Upper lobe of left lung (tissue), 4 donors: Measurements from ENCODE around the gene ADAMTSL2.

Experiments
- POLR2A ChIP-seq, 4 donors: fragments of 450-650 bp; IDR thresholded peaks; one replicate each; pipeline ENCODE4 v1.5.1; 2016 to 2017; ENCODE audit warnings: antibody characterized with exemption in 4 of 4, mild to moderate bottlenecking in 2 of 4
- POLR2AphosphoS5 ChIP-seq, 2 donors: sonication (generic); formaldehyde crosslinking; IDR thresholded peaks; one replicate each; pipeline ENCODE4 v1.5.1; 2017; ENCODE audit warnings: antibody characterized with exemption in 2 of 2
- TF ChIP-seq, protein P1 (sequence below), 6 experiments: fragments of 450-650 bp in 4 of 6; fragments of 200-600 bp in 2 of 6; sonication (generic) in 2 of 6; IDR thresholded peaks; one replicate each; pipeline ENCODE4 v1.5.1; 2016 to 2019; ENCODE audit warnings: antibody characterized with exemption in 6 of 6

DNA sequence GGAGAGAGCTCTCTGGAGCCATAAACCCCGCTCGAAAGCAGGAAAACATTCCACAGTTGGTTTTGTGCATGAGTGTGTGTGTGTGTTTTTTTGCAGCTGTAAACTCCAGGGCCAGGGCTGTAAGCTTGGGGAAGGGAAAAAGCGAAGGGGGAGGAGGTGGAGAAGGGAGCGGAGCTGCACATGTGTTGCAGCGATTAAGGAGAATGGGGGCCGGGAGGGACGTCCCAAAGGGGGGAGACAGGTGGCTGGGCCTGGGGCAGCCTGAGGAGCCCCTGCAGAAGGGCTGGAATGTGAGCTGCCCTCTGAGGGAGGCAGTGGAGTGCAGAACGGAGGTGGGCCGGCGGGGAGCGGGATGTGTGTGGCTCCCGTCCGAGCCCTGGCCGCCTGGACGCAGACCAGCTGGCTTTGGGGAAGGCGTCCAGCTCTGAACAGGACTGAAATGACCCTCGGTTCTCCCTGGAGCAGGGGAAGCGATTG is 7.0 kb upstream of the ADAMTSL2 start:
- TF ChIP-seq POLR2A (IDR thresholded peaks at IDR 0.05): no peak
- TF ChIP-seq, protein P1, sequence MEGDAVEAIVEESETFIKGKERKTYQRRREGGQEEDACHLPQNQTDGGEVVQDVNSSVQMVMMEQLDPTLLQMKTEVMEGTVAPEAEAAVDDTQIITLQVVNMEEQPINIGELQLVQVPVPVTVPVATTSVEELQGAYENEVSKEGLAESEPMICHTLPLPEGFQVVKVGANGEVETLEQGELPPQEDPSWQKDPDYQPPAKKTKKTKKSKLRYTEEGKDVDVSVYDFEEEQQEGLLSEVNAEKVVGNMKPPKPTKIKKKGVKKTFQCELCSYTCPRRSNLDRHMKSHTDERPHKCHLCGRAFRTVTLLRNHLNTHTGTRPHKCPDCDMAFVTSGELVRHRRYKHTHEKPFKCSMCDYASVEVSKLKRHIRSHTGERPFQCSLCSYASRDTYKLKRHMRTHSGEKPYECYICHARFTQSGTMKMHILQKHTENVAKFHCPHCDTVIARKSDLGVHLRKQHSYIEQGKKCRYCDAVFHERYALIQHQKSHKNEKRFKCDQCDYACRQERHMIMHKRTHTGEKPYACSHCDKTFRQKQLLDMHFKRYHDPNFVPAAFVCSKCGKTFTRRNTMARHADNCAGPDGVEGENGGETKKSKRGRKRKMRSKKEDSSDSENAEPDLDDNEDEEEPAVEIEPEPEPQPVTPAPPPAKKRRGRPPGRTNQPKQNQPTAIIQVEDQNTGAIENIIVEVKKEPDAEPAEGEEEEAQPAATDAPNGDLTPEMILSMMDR (IDR thresholded peaks at IDR 0.05): no peak
- no peak for TF ChIP-seq POLR2AphosphoS5 (IDR thresholded peaks at IDR 0.05)
